ENCODE results near the gene FOSB. TPM values are rescaled to one million over a fixed set of nuclear protein-coding genes. Genes with fewer than 3 reads are reported as not detected.

The FOSB gene
- total and polyA plus RNA-seq, 7 donors = 1.1 to 28.1 (median 11.0) TPM

DNA sequence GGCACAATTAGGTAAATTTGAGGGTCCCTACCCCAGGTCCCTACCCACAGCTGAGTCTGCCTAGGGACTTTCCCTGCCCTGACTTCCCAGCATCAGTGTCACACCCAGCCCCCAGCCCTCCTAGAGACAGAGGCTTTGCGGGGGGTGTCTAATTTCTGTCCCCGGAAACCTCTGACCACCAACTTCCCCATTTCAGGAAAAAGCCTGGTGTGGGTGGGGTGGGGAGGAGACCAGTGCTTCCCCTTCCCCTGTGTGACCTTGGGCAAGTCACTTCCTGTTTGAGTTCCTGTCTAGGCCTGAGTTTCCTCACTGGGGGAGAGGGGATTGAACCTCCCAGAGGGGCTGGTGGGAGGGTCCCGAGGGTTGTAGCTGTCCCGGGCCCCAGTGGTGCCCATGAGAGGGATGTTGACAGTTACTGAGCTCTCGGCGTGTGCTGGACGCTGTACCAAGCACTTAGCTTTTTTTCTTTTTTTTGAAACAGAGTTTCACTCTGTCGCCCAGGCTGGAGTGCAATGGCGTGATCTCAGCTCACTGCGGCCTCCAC is 47.4 kb downstream of the FOSB start:
- Histone ChIP-seq H3K27me3 (no peaks in the 10 kb centered on the region), H3K36me3 (peaks cover 0 to 41% (median 26%) of the 10 kb centered on the region in 4 donors), H3K4me3 (no peak overlapping the region), H3K27ac (peak overlapping the region; percentile 61 to 99 (median 80)), H3K4me1 (peaks cover 0 to 64% (median 63%) of the 10 kb centered on the region in 4 donors), H3K9me3 (no peaks in the 10 kb centered on the region)
- intact Hi-C loops (cut with DNase I) = no loop called here
- 27 to 41% methylated on average over 10 of the region's 10 CpGs for WGBS, 2 donors
- DNase-seq = no peak
- no peak for TF ChIP-seq EP300 (IDR thresholded peaks at IDR 0.05)
- TF ChIP-seq, protein P1, sequence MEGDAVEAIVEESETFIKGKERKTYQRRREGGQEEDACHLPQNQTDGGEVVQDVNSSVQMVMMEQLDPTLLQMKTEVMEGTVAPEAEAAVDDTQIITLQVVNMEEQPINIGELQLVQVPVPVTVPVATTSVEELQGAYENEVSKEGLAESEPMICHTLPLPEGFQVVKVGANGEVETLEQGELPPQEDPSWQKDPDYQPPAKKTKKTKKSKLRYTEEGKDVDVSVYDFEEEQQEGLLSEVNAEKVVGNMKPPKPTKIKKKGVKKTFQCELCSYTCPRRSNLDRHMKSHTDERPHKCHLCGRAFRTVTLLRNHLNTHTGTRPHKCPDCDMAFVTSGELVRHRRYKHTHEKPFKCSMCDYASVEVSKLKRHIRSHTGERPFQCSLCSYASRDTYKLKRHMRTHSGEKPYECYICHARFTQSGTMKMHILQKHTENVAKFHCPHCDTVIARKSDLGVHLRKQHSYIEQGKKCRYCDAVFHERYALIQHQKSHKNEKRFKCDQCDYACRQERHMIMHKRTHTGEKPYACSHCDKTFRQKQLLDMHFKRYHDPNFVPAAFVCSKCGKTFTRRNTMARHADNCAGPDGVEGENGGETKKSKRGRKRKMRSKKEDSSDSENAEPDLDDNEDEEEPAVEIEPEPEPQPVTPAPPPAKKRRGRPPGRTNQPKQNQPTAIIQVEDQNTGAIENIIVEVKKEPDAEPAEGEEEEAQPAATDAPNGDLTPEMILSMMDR (IDR thresholded peaks at IDR 0.05) = no peak
- no peak for TF ChIP-seq POLR2AphosphoS5 (IDR thresholded peaks at IDR 0.05)
- TF ChIP-seq POLR2A (IDR thresholded peaks at IDR 0.05) = no peak

DNA sequence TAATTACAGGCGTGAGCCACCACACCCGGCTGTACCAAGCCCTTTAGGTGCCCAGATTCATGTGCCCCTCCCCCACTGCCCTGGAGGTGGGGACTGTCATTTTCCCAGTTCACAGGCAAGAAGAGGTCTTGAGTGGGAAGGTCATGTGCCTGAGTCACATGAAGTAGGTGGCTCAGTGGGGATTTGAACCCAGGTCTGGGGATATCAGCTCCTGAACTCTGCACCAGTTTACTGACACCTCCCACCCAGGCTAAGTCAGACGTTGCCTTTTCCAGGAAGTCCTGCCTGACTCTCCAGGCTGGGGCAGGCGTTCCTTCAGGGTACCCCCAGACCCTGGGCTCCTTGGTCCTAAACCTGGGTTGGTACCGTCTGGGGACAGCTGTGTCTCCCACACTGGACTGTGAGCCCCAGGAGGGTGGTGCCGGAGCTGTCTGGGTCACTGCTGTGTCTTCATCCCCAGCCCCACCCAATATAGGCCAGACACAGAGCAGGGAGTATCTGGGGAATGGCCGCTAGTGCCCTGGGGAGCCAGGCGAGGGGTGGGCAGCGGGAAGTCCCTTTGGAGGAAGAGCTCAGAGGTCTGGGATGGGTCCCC is 48.1 kb downstream of the FOSB start:
- Histone ChIP-seq H3K27me3 (no peaks in the 10 kb centered on the region), H3K27ac (peak overlapping the region; percentile 61 to 99 (median 80)), H3K4me3 (no peak overlapping the region), H3K36me3 (peaks cover 3 to 48% (median 33%) of the 10 kb centered on the region in 4 donors), H3K4me1 (peaks cover 0 to 57% (median 56%) of the 10 kb centered on the region in 4 donors), H3K9me3 (no peaks in the 10 kb centered on the region)
- no peak for DNase-seq
- WGBS, 2 donors = 25 to 61% methylated on average over 9 of the region's 9 CpGs
- intact Hi-C loops (cut with DNase I) = no loop called here
- TF ChIP-seq POLR2AphosphoS5 (IDR thresholded peaks at IDR 0.05) (no peak), POLR2A (IDR thresholded peaks at IDR 0.05) (no peak), EP300 (IDR thresholded peaks at IDR 0.05) (no peak)
- TF ChIP-seq, protein P1 (IDR thresholded peaks at IDR 0.05) = no peak

DNA sequence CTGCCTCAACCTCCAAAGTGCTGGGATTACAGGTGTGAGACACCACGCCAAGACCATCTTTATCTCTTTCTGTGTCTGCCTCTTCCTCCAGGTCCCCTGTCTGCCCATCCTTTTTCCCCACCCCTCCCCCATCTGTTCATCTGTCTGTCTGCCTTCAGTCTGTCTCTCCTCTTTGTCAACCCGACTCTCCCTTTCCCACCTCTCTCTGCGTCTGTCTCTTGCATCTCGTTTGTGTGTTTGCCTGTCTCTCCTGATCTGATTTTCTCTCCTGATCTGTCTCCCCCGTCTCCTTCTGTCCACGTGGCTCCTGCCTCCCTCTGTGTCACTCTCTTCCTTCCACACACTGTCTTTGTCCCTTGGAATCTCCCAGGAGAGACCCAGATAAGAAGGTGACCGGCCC is 49.4 kb downstream of the FOSB start:
- no peaks in the 10 kb centered on the region for H3K9me3 ChIP-seq
- H3K4me3 ChIP-seq = no peak overlapping the region
- no peak overlapping the region for H3K27ac ChIP-seq
- 54 to 73% methylated on average over 7 of the region's 7 CpGs for WGBS, 2 donors
- TF ChIP-seq EP300 (IDR thresholded peaks at IDR 0.05) (no peak), POLR2A (IDR thresholded peaks at IDR 0.05) (no peak), POLR2AphosphoS5 (IDR thresholded peaks at IDR 0.05) (no peak)
- TF ChIP-seq, protein P1 (IDR thresholded peaks at IDR 0.05) = no peak
- DNase-seq = no peak
- H3K27me3 ChIP-seq = no peaks in the 10 kb centered on the region
- H3K4me1 ChIP-seq = peaks cover 0 to 44% (median 42%) of the 10 kb centered on the region in 4 donors
- peaks cover 15 to 62% (median 47%) of the 10 kb centered on the region in 4 donors for H3K36me3 ChIP-seq
- intact Hi-C loops (cut with DNase I) = no loop called here

DNA sequence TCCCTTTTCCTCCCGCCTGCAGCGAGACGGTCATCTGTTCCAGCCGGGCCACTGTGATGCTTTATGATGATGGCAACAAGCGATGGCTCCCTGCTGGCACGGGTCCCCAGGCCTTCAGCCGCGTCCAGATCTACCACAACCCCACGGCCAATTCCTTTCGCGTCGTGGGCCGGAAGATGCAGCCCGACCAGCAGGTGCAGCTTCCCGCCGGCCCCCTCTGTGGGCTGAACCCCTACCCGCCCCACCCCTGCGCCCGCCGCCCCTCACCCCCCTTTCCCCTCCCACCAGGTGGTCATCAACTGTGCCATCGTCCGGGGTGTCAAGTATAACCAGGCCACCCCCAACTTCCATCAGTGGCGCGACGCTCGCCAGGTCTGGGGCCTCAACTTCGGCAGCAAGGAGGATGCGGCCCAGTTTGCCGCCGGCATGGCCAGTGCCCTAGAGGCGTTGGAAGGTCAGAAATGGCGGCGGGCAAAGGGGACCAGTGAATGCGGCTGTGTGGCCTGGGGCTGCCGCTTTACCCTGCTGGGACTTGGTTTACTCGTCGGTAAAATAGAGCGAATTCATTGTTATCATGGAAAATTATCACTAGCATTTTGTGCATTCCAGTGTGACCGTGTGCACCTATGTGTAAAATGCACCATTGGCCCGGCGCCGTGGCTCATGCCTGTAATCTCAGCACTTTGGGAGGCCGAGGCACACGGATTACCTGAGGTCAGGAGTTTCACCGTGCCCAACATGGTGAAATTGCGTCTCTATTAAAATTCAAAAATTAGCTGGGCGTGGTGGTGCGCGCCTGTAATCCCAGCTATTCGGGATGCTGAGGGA is 50.1 kb downstream of the FOSB start:
- Histone ChIP-seq H3K36me3 (peaks cover 21 to 68% (median 53%) of the 10 kb centered on the region in 4 donors), H3K4me3 (no peak overlapping the region), H3K4me1 (peaks cover 0 to 37% (median 36%) of the 10 kb centered on the region in 4 donors), H3K27me3 (no peaks in the 10 kb centered on the region), H3K9me3 (no peaks in the 10 kb centered on the region), H3K27ac (no peak overlapping the region)
- TF ChIP-seq EP300 (IDR thresholded peaks at IDR 0.05) = no peak
- TF ChIP-seq, protein P1 (IDR thresholded peaks at IDR 0.05) = no peak
- no peak for TF ChIP-seq POLR2AphosphoS5 (IDR thresholded peaks at IDR 0.05)
- TF ChIP-seq POLR2A (IDR thresholded peaks at IDR 0.05) = no peak
- intact Hi-C loops (cut with DNase I) = no loop called here
- 85 to 91% methylated on average over 50 of the region's 50 CpGs for WGBS, 2 donors
- no peak for DNase-seq

Data from sigmoid colon (tissue), 7 donors.